ENCODE measurements around the gene PLA2G4C. TPM values are rescaled to one million over a fixed set of nuclear protein-coding genes. Genes with fewer than 3 reads are reported as not detected.

Gene PLA2G4C
- total and polyA plus RNA-seq, 8 donors: 1.4 to 90.2 (median 5.9) TPM

DNA sequence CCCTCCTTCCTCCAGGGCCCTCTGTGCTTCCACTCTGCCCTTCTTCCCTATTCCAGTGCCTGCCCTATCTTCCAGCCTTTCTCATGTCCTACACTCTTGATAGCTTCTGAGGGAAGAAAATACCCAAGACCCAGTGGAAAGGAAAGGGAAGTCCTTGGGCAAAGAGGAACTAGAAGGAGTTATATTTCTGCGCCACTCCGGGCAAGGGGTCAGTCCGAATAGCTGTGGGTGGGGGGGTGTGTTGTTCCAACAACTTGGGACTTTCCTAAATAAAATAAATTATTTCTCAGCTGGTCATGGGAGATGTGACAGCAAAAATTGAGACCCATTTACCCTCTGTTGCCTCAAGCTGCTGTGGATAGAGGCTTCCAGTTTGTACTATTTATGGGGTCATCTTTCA, 89.9 kb downstream of the PLA2G4C start:
- Histone ChIP-seq H3K36me3 (no peaks in the 10 kb centered on the region), H3K4me1 (no peaks in the 10 kb centered on the region), H3K4me3 (no peak overlapping the region), H3K27me3 (peaks cover 0 to 39% (median 1%) of the 10 kb centered on the region in 3 donors), H3K27ac (no peak overlapping the region), H3K9me3 (peaks cover 0 to 5% (median 2%) of the 10 kb centered on the region in 4 donors)
- WGBS, 5 donors: 62 to 86% (median 72%) methylated on average over 3 of the region's 3 CpGs
- DNase-seq: no peak
- TF ChIP-seq POLR2AphosphoS5 (IDR thresholded peaks at IDR 0.05) (no peak), EP300 (IDR thresholded peaks at IDR 0.05) (no peak), POLR2A (IDR thresholded peaks at IDR 0.05) (no peak)
- TF ChIP-seq, protein P1, sequence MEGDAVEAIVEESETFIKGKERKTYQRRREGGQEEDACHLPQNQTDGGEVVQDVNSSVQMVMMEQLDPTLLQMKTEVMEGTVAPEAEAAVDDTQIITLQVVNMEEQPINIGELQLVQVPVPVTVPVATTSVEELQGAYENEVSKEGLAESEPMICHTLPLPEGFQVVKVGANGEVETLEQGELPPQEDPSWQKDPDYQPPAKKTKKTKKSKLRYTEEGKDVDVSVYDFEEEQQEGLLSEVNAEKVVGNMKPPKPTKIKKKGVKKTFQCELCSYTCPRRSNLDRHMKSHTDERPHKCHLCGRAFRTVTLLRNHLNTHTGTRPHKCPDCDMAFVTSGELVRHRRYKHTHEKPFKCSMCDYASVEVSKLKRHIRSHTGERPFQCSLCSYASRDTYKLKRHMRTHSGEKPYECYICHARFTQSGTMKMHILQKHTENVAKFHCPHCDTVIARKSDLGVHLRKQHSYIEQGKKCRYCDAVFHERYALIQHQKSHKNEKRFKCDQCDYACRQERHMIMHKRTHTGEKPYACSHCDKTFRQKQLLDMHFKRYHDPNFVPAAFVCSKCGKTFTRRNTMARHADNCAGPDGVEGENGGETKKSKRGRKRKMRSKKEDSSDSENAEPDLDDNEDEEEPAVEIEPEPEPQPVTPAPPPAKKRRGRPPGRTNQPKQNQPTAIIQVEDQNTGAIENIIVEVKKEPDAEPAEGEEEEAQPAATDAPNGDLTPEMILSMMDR (IDR thresholded peaks at IDR 0.05): no peak
- intact Hi-C loops (cut with DNase I; ENCODE audit: low total_unique reads): no loop called here

DNA sequence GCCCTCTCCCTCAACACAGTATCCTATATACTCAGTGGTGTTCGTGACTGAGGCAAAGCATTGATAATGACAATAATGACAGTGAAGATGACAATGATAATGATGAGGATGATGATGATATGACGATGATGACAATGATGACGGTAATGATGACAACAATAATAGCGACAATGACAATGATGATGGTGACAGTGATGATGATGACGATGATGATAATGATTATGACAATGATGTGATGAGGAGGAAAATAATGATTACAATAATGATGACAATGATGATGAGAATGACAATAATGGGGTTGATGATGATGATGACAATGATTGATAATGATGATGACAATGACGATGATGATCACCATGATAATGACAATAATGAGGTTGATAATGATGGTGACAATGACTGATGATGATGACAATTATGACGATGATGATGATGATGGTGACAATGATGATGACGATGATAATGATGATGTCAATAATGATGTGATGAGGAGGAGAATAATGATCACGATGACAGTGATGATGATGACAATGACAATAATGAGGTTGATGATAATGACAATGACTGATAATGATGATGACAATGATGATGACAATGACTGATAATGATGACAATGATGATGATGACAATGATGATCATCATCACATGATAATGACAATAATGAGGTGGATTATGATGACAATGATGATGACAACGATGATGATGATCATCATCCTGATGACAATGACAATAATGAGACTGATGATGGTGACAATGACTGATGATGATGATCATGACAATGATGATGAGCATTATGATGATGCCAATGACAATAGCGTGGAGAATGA, 99.5 kb downstream of the PLA2G4C start:
- intact Hi-C loops (cut with DNase I; ENCODE audit: low total_unique reads): no loop called here
- Histone ChIP-seq H3K27ac (no peak overlapping the region), H3K4me3 (no peak overlapping the region), H3K36me3 (no peaks in the 10 kb centered on the region), H3K4me1 (no peaks in the 10 kb centered on the region), H3K27me3 (peaks cover 0 to 9% (median 0%) of the 10 kb centered on the region in 3 donors), H3K9me3 (peaks cover 0 to 11% (median 8%) of the 10 kb centered on the region in 4 donors)
- DNase-seq: no peak
- WGBS, 5 donors: 89 to 92% (median 89%) methylated on average over 11 of the region's 11 CpGs
- TF ChIP-seq POLR2A (IDR thresholded peaks at IDR 0.05): no peak
- TF ChIP-seq EP300 (IDR thresholded peaks at IDR 0.05): no peak
- TF ChIP-seq, protein P1 (IDR thresholded peaks at IDR 0.05): no peak
- TF ChIP-seq POLR2AphosphoS5 (IDR thresholded peaks at IDR 0.05): no peak

DNA sequence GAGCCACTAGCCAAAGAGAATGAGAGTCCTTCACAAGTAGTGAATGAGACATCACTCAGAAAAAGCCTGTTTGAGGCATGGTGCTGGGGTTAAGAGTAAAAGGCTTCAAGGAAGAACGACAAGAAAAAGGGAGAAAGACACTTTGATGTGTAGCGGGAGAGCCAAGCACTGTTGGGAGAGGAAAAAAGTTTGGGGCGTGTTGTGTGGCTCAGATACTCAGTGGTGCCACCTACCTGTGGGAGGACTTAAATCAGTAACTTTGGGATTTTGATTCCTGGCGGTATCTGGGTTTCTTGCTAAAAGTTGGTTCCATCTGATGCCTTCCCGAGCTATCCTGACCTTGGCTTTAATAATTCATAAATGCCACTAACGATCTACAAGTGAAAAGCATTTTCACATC, 103.9 kb downstream of the PLA2G4C start:
- Histone ChIP-seq H3K4me3 (no peak overlapping the region), H3K27ac (no peak overlapping the region), H3K9me3 (peaks cover 0 to 5% (median 2%) of the 10 kb centered on the region in 4 donors), H3K27me3 (peaks cover 0 to 13% (median 0%) of the 10 kb centered on the region in 3 donors), H3K4me1 (no peaks in the 10 kb centered on the region), H3K36me3 (no peaks in the 10 kb centered on the region)
- intact Hi-C loops (cut with DNase I; ENCODE audit: low total_unique reads): no loop called here
- 72 to 85% (median 81%) methylated on average over 6 of the region's 6 CpGs for WGBS, 5 donors
- no peak for DNase-seq
- TF ChIP-seq, protein P1 (IDR thresholded peaks at IDR 0.05): no peak
- TF ChIP-seq POLR2AphosphoS5 (IDR thresholded peaks at IDR 0.05): no peak
- no peak for TF ChIP-seq POLR2A (IDR thresholded peaks at IDR 0.05)
- TF ChIP-seq EP300 (IDR thresholded peaks at IDR 0.05): no peak

DNA sequence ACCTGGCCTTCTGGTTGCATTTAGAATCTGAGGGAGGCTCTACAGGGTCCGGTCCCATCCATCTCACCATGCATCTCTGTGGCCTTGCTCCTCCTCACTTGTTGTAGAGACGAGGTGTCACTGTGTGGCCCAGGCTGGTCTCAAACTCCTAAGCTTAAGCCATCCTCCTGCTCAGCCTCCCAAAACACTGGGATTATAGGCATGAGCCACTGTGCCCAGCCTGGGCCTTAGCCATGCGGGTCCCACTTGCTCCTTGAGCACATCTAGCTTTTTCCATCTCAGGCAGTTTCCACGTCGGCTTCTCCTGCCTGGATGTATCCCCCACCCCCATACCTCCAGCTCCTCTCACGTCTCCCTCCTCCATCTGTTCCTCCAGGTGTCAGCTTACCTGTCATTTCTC, 106.4 kb downstream of the PLA2G4C start:
- Histone ChIP-seq H3K36me3 (no peaks in the 10 kb centered on the region), H3K27ac (no peak overlapping the region), H3K27me3 (peaks cover 0 to 13% (median 0%) of the 10 kb centered on the region in 3 donors), H3K9me3 (peaks cover 0 to 14% (median 2%) of the 10 kb centered on the region in 4 donors), H3K4me3 (no peak overlapping the region), H3K4me1 (no peaks in the 10 kb centered on the region)
- TF ChIP-seq, protein P1 (IDR thresholded peaks at IDR 0.05): no peak
- TF ChIP-seq POLR2A (IDR thresholded peaks at IDR 0.05) (no peak), EP300 (IDR thresholded peaks at IDR 0.05) (no peak), POLR2AphosphoS5 (IDR thresholded peaks at IDR 0.05) (no peak)
- intact Hi-C loops (cut with DNase I; ENCODE audit: low total_unique reads): no loop called here
- WGBS, 5 donors: 63 to 69% (median 66%) methylated on average over 6 of the region's 6 CpGs
- DNase-seq: no peak

Measured in stomach (tissue), 9 donors.